Subcutaneous abdominal adipose tissue (tissue), 5 donors: ENCODE results near the gene BFSP2.
"Not testable (repeated sequence)": the region's sequence is repeated elsewhere in the genome, so short reads cannot be mapped to it uniquely, and the experiment has no call there.

Source experiments
- H3K27ac ChIP-seq: one replicate; pipeline ENCODE4 v1.7.0; 2013; ENCODE audit warnings: low read depth, mild to moderate bottlenecking, inconsistent platforms, low read length, moderate library complexity
- H3K27me3 ChIP-seq, 5 donors: one replicate each; pipeline ENCODE4 v1.7.0; 2013; ENCODE audit warnings: low read length in 5 of 5, inconsistent platforms in 1 of 5; ENCODE audit not compliant: control insufficient read depth in 5 of 5, insufficient read depth in 4 of 5
- H3K36me3 ChIP-seq, 5 donors: one replicate each; pipeline ENCODE4 v1.7.0; 2013; ENCODE audit warnings: low read length in 5 of 5; ENCODE audit not compliant: control insufficient read depth in 5 of 5, insufficient read depth in 5 of 5
- H3K4me1 ChIP-seq, 5 donors: one replicate each; pipeline ENCODE4 v1.7.0; 2013; ENCODE audit warnings: low read length in 5 of 5, mild to moderate bottlenecking in 3 of 5, moderate library complexity in 1 of 5; ENCODE audit not compliant: control insufficient read depth in 5 of 5, insufficient read depth in 5 of 5
- H3K4me3 ChIP-seq, 5 donors: one replicate each; pipeline ENCODE4 v1.7.0; 2013; ENCODE audit warnings: low read length in 5 of 5, low read depth in 1 of 5
- H3K9ac ChIP-seq, 5 donors: one replicate each; pipeline ENCODE4 v1.7.0; 2013; ENCODE audit warnings: low read length in 5 of 5, mild to moderate bottlenecking in 4 of 5, moderate library complexity in 3 of 5
- H3K9me3 ChIP-seq, 5 donors: one replicate each; pipeline ENCODE4 v1.7.0; 2013; ENCODE audit warnings: low read length in 5 of 5; ENCODE audit not compliant: control insufficient read depth in 5 of 5
- donor health status: healthy.
- donor health status: healthy.
- donor health status: healthy.
- donor health status: healthy.
- donor health status: healthy.

The BFSP2 gene

GRCh38 chr3:133474251-133474801 lies 74.5 kb downstream of the BFSP2 start:
- Histone ChIP-seq H3K4me1 (peaks cover 5 to 28% (median 28%) of the 10 kb centered on the region in 5 donors), H3K9me3 (no peaks in the 10 kb centered on the region), H3K4me3 (no peak overlapping the region), H3K27me3 (no peaks in the 10 kb centered on the region), H3K27ac (peak overlapping the region; percentile 42), H3K9ac (no peak overlapping the region), H3K36me3 (no peaks in the 10 kb centered on the region)

GRCh38 chr3:133474817-133475216 lies 75.0 kb downstream of the BFSP2 start:
- no peak overlapping the region for H3K9ac ChIP-seq
- H3K27ac ChIP-seq: peak overlapping the region; percentile 42
- H3K4me1 ChIP-seq: peaks cover 5 to 24% (median 23%) of the 10 kb centered on the region in 5 donors

DNA sequence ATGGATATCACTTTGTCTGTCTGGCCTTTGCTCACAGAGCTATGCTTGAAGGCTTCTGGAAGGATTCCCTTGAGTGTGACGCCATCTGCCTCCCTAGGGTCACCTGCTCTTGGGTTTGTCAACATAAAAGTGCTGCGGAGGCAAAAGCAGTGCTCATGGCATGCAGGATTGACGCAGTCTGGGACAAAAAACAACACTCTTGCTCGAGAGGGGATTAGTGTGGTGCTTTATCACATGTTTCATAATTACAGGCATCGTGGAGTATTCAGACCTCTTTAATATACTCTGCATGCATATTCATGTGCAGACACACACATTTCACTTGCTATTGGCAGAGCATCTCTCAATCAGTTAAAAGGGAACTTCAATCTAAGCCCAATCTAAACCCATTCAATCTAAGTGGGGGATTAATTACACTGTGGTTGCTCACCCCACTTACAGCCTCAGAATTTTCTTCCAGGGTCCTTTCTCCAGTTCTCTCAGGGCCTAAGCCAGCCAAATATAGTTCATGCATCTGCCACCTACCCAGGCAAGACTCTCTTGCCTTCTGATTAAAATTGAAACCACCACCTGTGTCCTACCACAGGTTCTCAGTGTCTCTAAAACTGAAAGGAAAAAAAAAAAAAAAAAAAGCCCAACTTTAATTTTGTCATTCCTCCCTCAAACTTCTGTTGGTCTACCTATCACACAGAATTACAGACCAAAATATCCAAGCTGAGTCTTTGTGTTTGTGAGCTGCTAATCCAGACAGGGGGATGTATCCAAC lies 75.6 kb downstream of the BFSP2 start:
- peak overlapping the region; percentile 42 for H3K27ac ChIP-seq

More at GRCh38 chr3:133474817-133475216, 75.0 kb downstream of the BFSP2 start:
- Histone ChIP-seq H3K9me3 (no peaks in the 10 kb centered on the region), H3K27me3 (no peaks in the 10 kb centered on the region), H3K4me3 (no peak overlapping the region), H3K36me3 (no peaks in the 10 kb centered on the region)

GRCh38 chr3:133476971-133477375 lies 77.1 kb downstream of the BFSP2 start:
- H3K27me3 ChIP-seq: no peaks in the 10 kb centered on the region
- H3K36me3 ChIP-seq: no peaks in the 10 kb centered on the region
- no peak overlapping the region for H3K9ac ChIP-seq
- H3K27ac ChIP-seq: no peak overlapping the region
- H3K4me1 ChIP-seq: peaks cover 5 to 22% (median 19%) of the 10 kb centered on the region in 5 donors
- H3K9me3 ChIP-seq: no peaks in the 10 kb centered on the region
- no peak overlapping the region for H3K4me3 ChIP-seq

More for the DNA sequence above, 75.6 kb downstream of the BFSP2 start:
- H3K36me3 ChIP-seq: no peaks in the 10 kb centered on the region
- peaks cover 5 to 22% (median 21%) of the 10 kb centered on the region in 5 donors for H3K4me1 ChIP-seq
- no peaks in the 10 kb centered on the region for H3K27me3 ChIP-seq
- no peak overlapping the region for H3K4me3 ChIP-seq
- H3K9me3 ChIP-seq: no peaks in the 10 kb centered on the region
- no peak overlapping the region for H3K9ac ChIP-seq

DNA sequence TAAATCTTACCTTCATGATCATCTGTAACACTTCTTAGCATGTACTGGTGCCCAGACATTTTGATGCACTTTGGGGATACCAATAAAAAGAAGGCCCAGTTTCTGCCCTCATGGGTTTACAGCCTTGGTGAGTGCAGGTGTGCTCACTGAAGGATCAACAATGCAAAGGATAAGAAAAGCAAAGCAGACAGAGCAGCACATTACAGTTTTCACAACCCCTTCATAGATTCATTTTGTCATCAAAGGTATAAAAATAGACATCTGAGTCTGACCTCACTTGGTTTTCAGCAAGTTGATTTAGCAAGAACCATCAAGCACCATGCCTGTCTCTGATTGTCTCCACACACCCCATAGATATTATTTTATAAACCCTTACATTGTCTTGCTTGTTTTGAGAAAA lies 77.6 kb downstream of the BFSP2 start:
- no peak overlapping the region for H3K9ac ChIP-seq
- peaks cover 5 to 21% (median 14%) of the 10 kb centered on the region in 5 donors for H3K4me1 ChIP-seq
- H3K27ac ChIP-seq: no peak overlapping the region

DNA sequence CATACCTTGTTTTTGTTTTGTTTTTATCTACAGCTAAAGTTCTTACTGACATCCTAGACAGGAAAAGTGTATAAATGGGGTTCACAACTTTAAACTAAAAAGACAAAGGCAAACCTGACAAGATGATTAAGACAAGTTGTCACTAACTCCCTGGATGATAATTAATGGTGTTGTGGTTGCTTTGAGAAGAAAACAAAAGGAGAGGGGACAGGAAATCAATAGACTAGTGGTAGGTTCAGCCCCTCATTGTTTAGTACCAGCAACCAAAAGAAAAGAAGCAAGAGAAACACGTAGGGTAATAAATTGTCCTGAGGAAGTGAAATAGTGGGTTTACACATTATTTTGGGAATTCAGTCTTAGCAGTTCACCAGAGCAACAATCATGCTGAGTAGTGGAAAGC lies 78.8 kb downstream of the BFSP2 start:
- Histone ChIP-seq H3K27ac (no peak overlapping the region), H3K27me3 (no peaks in the 10 kb centered on the region), H3K9ac (no peak overlapping the region), H3K9me3 (no peaks in the 10 kb centered on the region), H3K4me1 (peaks cover 5 to 21% (median 14%) of the 10 kb centered on the region in 5 donors), H3K4me3 (no peak overlapping the region), H3K36me3 (no peaks in the 10 kb centered on the region)

More for the DNA sequence above, 77.6 kb downstream of the BFSP2 start:
- H3K27me3 ChIP-seq: no peaks in the 10 kb centered on the region
- no peaks in the 10 kb centered on the region for H3K9me3 ChIP-seq
- no peaks in the 10 kb centered on the region for H3K36me3 ChIP-seq
- no peak overlapping the region for H3K4me3 ChIP-seq

DNA sequence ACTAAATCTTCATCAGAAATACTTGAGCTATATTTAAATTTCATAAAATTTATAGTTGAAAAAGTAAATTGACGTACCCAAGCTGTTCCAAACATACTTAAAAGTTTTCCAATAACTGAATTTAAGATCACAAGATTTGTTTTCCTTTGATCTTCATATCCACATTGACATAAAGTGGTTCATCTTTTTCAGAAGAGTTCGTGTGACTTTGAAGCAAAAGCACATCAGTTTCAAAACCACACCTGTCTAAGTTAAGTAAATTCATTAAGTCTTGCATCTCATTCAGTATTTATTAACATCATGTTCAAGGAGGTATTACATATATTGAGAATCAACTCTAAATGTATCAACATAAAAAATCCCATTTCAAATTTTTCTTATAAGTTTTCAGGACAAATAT lies 79.5 kb downstream of the BFSP2 start:
- no peak overlapping the region for H3K9ac ChIP-seq
- H3K27me3 ChIP-seq: no peaks in the 10 kb centered on the region
- H3K4me1 ChIP-seq: peaks cover 5 to 13% (median 9%) of the 10 kb centered on the region in 5 donors
- H3K36me3 ChIP-seq: no peaks in the 10 kb centered on the region
- no peak overlapping the region for H3K27ac ChIP-seq
- H3K4me3 ChIP-seq: no peak overlapping the region
- no peaks in the 10 kb centered on the region for H3K9me3 ChIP-seq

- no peak overlapping the region for H3K27ac ChIP-seq
- no peak overlapping the region for H3K4me3 ChIP-seq
- no peak overlapping the region for H3K9ac ChIP-seq
These were observed 80.2 kb downstream of the BFSP2 start for GRCh38 chr3:133479895-133480669.

GRCh38 chr3:133482474-133482873 lies 82.6 kb downstream of the BFSP2 start:
- H3K4me1 ChIP-seq, H3K9ac ChIP-seq, H3K4me3 ChIP-seq, H3K36me3 ChIP-seq, H3K9me3 ChIP-seq, H3K27me3 ChIP-seq, H3K27ac ChIP-seq: not testable (repeated sequence)

More at GRCh38 chr3:133479895-133480669, 80.2 kb downstream of the BFSP2 start:
- H3K36me3 ChIP-seq: no peaks in the 10 kb centered on the region
- peaks cover under 1 to 6% (median 3%) of the 10 kb centered on the region in 5 donors for H3K4me1 ChIP-seq
- peaks cover 0 to 2% (median 0%) of the 10 kb centered on the region in 5 donors for H3K9me3 ChIP-seq
- no peaks in the 10 kb centered on the region for H3K27me3 ChIP-seq

GRCh38 chr3:133486658-133487057 lies 86.8 kb downstream of the BFSP2 start:
- no peaks in the 10 kb centered on the region for H3K27me3 ChIP-seq
- H3K4me3 ChIP-seq: no peak overlapping the region
- H3K4me1 ChIP-seq: peaks cover 0 to 10% (median 0%) of the 10 kb centered on the region in 5 donors
- no peaks in the 10 kb centered on the region for H3K36me3 ChIP-seq
- no peak overlapping the region for H3K27ac ChIP-seq
- H3K9ac ChIP-seq: no peak overlapping the region
- peaks cover 0 to 2% (median 0%) of the 10 kb centered on the region in 5 donors for H3K9me3 ChIP-seq
